HG02884 (cell line): ENCODE data around the gene CDH4.
"Not testable (repeated sequence)": the region's sequence is repeated elsewhere in the genome, so short reads cannot be mapped to it uniquely, and the experiment has no call there.

Experiments
- ATAC-seq: cut with Tn5 transposase; IDR thresholded peaks from one replicate; pipeline ENCODE4 v1.9.1; 2021; ENCODE audit warnings: mild to moderate bottlenecking, moderate library complexity; ENCODE audit not compliant: unreplicated experiment

CDH4 gene

DNA sequence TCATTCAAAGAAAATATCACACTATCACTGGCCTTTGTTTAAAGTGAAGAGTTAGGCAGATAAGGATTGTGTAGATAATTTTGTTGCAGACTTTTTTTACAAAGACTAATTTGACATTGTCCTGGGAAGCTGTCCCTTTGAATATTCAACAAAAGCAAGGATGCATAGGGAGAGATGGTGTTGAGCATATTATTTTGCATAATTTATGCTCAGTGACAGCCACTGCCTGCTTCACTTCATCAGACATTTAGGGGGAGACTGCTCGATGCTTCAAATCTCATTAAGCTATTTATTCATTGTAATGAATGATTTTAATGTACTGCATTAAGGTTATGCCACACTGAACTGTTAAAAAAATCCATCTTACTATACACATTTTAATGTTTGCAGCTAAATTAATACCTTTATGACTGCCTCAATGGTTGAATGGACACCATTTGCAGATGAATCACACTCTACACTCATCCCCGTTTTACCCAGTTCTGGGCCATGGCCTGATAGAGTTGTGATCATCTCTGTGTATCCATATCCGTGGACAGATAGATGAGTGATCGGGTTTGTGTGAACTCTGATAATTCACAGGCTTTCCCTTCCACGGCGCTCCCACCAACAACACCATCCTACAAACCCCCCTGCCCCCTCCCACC, 128.0 kb downstream of the CDH4 start:
- ATAC-seq = no peak

DNA sequence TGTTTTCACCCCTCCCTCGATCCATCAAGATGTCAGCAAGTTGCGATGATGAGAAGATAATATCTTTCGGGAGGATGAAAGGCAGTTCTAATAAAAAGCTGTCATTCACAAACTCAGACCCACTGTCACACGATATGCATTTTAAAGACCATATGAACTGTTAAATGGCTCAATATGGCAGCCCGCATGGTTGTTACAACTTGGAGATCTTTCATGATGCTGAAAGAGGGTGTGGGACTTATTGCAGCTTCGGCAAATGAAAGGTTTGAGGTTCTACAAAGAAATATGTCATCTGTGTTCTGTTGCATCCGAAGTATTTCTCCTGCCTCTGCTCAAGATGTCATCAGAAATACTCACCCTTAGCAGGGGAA, 128.5 kb downstream of the CDH4 start:
- ATAC-seq = no peak

DNA sequence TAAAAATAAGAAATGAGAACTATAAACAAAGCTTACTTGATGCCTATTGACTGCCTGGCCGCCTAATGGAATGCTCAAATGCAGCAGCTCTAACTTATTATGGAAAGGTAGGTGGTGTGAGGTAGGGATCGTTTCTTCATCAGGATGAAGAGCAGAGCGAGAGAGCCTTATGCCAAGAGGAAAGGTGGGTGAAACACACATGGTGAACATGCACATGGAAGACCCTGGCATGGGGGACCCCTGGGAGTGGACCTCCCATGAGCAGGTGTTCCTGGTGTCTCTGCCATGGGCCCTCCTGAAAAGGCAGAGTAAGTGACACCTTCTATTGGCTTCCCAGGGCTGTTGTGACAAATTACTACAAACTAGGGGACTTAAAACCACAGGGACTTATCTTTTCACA, 130.1 kb downstream of the CDH4 start:
- ATAC-seq = no peak

DNA sequence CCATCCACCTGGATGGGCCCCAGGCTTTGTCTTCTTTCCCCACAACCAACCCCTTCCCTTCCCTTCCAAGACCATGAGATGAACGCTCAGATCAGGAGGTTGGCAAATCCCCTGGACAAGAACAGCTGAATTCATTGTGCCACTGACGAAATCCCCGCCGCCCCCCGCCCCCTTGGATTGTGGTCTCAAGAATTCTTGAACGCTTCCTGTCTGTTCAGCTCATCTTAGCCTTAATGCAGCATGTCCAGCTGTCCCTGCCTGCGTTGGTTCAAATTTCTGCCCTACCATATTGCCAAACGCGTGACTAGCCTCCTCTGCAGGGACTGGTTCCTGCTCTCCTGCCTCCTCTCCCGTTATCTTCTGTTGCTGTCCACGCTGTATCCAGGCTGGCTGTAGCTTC, 133.2 kb downstream of the CDH4 start:
- no peak for ATAC-seq

DNA sequence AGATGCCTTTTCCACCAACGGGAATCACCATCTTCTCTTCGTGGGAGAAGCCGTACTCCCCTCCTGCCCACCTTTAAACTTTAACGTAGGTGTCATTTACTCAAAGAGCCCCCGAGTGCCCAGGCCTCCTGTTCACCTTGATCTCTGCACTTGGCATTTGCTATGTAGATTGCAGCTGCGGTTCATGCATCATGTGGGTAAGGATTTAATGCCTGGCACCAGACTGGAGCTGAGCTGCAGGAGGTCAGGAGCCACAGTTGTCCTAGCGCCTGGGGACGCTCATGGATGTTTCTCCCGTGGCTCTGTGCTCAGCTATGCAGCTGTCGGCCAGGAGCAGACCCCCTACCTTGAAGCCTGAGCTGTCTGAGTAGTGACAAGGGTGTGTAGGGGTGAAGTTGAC, 133.7 kb downstream of the CDH4 start:
- ATAC-seq = no peak

DNA sequence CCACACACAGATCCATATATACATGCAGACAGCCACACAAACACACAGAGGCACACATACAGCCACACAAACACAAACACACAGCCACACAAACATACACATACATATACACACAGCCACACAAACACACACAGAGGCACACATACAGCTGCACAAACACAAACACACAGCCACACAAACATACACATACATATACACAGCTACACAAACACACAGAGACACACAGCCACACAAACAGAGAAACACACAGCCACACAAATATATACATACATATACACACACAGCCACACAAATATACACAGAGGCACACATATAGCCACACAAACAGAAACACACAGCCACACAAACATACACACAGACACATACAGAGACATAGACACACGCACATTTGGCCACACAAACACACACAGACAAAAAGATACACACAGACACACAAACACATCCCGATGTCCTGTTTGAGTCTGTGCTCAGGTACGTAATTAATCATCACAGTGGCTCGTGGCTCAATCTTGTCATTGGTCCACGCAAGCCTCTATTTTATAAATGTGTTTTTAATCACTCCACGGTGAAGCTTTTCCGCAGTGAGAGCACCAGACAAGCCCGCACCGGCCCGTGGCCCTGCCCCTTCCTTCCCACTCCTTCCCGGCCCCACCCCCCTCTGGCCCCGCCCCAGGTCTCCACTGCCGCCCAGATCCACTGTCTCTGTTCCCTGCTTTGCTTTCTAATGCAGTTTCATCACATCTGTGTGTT, 135.3 kb downstream of the CDH4 start:
- no peak for ATAC-seq

DNA sequence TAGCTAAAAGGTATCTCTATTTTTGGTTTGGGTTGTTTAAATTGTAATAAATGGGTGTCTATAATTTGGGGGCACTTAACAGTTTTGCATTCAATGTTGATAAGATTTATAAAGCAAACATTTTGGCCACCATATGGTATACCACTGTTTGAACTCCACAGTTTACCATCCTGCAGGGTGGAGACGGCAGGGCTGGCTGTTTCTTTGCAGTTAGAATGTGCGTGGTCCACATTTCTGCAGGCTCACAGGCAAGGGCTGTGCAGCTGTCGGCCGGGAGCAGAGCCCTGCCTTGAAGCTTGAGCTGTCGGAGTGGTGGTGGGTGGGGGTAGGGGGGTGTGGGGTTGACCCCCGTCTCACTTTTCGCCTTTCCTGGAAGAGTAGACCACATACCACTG, 135.9 kb downstream of the CDH4 start:
- ATAC-seq = no peak

DNA sequence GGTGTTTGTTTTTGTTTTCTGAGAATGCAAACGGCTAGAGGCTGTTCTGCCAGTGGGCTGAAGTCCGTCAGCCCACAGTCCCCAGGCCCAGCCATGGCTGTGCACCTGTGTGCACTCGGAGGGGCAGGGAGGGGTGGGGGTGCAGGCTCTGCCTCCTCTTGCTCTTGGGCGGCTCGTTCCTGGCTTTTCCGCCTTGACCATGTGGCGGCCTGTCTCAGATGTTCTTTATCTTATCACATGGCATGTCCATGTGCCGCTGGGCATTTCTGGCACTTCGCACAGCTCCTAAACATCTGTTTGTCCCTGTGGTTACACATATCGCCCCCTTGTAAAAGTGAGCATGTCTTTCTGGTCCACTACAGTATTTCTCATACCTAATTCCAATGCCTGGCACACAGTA, 137.0 kb downstream of the CDH4 start:
- no peak for ATAC-seq

DNA sequence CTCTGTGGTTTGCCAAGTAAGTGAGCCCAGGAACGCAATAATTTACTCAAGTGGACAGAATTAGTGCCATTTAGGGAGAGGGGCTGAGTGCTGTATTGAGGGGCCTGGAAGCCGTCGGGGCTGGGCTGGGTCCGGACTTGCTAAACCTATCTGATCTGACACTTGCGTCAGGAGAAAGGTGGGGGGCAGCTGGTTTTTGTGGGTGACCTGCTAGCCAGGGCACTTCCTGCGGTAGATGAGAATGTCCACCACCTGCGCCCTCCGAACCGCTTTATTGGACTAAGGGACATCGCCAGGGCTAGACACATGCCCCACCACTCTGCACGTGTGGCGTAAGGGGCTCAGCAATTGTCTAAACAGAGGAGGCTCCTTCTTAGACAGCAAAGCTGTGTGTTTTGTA, 139.1 kb downstream of the CDH4 start:
- no peak for ATAC-seq

DNA sequence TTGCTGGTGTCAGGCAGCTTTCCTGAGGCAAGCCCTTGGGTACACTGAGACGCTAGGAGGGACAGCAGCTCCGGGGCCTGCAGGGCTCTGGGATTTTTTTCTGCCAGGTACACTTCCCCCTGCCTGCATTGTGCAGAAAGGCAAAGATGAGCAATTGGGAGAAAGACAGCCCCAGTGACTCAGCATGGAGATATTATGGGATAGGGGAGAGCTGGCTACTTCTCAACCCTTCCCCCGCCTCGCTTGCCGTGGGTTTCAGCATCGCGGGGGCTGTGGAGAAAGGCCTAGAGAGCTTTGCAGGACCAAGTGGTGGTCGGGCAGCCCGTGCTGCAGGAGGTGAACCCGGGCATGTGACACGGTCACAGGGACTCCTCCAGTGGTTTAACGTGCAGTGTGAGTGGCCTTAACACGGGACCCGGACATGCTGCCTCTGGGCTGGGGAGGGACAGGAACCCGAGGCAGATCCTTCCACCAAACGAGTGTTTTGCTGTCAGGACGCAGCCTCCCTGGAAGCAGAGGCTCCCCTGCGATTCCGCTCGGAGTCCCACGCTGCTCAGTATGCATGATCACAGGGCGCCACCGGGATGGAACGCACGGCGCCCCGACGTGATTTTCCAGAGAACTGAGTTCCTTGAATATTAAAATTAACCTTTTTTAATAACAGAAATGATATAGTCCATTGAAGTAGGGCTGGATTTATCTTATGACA, 139.9 kb downstream of the CDH4 start:
- ATAC-seq = no peak

DNA sequence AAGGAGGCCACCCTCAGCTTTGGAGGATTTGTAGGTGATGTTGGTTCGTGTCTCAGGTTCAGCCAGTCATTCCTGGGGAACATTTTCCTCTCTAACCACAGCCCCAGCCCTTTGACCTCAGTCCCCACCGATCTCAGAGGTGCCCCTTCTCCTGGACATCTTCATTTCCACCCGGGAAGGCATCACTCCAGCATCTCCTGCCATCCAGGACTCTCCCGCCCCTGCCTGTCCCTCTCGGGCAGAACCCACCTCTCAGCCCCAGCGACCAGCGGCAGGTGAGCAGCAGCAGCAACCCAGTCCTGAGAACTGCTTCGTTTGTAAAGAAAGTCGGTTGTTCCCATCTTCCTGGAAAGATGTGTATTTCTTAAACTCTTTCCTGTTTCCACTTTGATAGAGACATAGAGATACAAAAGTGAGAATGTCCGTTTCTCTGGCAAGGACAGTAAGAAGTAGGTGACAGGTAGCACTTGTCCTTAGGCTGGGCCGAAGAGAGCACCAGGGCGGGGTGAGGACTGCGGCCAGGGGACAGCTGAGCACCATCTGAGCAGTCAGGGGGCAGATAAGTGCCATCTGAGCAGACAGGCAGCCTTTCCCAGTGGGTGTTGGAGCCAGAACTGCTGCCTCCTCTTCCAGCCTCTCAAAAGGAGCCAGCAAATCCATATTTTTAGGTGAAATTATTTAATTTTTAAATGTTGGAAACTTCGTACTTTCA, 142.2 kb downstream of the CDH4 start:
- no peak for ATAC-seq

DNA sequence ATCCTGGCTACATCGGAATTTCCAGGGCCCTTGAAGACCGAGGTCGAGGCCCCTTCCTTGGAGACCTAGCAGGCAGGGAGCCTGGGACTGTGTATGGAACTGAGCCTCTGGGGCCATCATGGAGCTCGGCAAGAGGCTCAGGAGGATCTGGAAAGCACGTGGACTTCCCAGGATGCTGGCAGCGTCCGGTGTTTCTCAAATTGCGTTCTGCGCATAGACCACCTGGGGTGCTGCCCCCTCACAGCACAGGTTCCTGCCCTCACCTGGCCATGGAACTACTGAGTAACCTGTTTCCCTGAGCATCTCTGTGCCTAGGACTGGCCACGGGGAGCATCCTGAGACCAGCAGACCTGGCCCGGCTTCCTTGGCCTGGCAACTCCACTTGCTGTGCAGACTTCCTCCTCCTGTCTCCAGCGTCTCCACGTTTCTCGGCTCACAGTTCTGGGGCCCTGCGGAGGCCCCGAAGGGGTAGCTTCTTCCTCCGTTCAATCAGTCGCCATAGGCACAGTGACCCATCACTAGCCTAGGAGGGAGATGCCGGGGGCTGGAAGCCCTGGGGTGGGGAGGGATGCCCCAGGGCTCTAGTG, 144.3 kb downstream of the CDH4 start:
- no peak for ATAC-seq

DNA sequence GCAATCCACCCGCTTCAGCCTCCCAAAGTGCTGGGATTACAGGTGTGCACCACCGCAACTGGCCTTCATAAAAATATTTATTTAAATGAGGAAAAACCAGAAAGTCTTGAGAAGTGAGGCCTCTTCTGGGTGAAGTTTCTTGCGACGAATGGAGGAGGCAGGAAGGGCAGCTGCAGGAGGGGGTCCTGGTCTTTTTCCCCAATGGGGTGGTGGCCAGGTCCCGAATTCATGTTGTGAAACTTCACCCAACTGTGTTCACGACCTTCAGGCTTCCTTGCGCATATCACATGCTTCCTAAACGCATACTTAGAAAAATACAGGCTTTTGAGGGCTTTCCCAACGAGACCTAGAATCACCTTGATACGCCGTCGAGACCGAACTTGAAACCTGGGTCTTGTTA, 145.1 kb downstream of the CDH4 start:
- no peak for ATAC-seq

DNA sequence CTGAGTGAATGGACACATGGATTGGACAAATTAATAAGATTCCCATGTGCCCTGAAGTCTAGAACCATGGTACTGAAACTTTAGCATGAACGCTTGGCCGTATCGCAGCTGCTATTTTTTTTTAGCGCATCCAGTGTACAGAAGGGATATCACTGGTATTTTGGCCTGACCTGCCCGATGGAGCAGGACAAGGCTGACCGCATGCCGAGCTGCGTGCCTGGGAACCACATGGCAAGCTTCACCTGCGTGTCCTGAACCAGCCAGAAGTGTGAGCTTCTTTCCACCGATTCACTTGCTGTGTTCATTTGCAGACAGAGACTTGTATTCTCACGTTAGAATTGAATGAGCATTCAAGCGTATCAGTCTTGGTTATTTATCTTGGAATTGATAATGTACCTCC, 145.7 kb downstream of the CDH4 start:
- ATAC-seq = no peak

DNA sequence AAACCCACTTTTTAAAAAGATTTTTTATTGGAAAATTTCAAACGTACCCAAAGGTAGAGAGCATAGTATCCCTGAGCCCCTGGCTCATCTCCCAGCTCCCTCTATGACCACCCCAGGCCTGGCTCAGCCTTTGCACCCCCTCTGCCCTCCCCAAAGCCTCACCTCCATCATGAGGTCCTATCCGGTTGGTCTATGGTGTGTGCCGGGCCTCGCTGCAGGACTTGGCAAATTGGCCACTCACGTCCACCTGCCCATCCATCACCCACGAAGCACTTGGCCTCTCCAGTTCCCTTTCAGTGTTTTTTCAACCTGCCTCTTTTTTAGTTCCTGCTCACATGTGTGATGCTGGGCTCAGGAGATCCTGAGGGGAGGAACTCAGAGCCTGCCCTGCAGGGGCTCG, 147.4 kb downstream of the CDH4 start:
- no peak for ATAC-seq

DNA sequence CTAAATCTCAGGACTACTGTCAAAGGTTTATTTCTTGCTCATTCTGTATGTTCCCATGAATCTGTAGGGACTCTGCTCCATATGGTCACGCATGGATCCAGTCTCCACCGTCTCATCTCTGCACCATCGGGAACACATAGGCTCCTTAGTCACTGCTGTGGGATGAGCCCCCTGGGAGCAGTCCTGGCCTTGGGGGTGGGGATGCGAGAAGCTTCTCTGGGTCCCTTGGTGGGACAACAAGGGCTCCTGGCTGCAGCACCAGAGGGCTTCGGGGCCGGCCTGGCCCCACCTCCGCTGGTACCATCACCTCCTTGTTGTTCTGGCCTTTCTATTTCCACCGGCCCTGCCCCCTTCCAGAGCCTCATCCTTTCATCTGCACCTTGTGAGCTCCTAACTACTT, 148.4 kb downstream of the CDH4 start:
- no peak for ATAC-seq

DNA sequence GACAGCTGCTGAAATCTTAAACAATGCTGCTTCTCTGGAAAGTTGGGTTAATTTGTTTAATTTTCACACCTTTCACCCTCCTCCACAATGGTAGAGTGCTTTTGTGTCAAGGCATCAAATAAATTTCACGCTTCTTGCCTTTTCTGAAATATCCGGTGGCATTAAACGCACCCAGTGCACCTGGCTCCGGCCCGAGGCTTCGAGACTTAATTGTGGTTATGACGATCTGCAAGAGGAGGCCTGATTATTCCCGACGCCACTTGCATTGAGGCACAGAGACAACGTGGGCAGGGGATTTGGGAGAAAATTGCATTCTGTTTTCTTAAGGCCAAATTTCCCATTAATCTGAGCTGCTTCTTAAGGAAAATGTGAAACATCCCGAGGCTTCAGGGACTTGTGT, 152.2 kb downstream of the CDH4 start:
- ATAC-seq = no peak

DNA sequence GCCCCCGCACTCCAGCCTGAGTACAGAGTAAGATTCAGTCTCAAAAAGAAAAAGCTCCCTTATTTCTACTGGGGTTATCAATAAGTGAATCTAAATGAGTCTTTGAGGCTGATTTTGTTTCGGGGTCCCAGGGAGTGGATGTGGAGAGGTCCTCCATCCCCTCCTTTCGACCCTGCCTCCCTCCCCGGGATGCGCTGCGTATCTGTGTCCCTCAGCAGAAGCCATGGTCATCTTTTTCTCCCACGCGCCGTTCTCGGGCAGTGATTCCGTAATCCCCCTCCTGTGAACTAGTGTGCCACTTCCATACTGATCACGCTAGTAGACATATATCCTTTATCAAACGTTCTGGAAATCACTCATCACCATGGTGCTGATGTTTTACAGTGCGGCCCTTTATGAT, 152.9 kb downstream of the CDH4 start:
- ATAC-seq = no peak

DNA sequence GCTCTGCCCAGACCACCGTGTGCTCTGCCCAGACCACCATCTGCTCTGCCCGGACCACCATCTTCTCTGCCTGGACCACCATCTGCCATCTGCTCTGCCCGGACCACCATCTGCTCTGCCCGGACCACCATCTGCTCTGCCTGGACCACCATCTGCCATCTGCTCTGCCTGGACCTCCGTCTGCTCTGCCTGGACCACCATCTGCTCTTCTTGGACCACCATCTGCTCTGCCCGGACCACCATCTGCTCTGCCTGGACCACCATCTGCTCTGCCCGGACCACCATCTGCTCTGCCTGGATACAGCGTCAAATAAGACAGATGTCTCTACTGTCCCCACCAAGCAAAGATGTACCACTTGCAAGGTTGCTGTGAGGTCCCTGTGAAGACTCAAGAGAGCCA, 154.7 kb downstream of the CDH4 start:
- ATAC-seq = not testable (repeated sequence)

DNA sequence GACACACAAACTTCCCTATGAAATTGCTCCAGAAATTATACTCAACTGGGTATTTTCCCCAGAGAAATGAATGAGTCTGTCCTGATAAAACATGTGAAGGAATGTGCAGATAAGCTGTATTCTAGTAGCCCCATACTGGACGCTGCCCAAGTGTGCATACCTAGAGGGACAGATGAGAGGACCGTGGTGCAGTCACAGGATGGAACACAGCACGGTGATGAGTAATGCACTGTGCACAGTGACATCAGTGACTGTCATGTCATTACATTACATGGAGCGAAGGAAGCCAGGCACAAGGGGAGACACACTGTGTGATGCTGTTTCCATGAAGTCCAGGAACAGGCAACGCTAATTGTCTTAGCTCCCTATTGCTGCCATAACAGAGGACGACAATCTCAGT, 155.5 kb downstream of the CDH4 start:
- no peak for ATAC-seq
